HG03196 (cell line): ENCODE measurements around the gene TRAK2.
A peak's percentile ranks its signal among the peaks of the same experiment; 100 is the strongest.
"Not testable (repeated sequence)": the region's sequence is repeated elsewhere in the genome, so short reads cannot be mapped to it uniquely, and the experiment has no call there.

Source experiments
- ATAC-seq: cut with Tn5 transposase; IDR thresholded peaks from one replicate; pipeline ENCODE4 v1.9.1; 2021; ENCODE audit not compliant: unreplicated experiment

TRAK2 gene

GRCh38 chr2:201452058-201452921, 1.0 kb upstream of the TRAK2 start:
- ATAC-seq, result no peak

DNA sequence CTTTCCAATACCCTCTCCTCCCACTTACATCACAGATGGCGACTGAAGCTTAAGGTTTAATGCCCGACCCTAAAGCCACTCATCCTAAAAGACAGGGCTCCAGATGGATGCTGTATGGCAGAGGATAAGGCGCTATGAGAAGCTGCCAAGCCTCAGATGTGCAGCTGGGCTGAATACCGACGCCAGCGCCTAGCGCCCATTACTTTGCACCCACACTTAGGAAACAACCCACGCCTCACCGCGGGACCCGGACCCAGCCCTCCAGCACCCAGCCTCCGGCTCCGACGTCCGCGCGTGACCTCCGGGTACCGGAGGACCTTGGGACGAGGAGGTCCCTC, 335 bp downstream of the TRAK2 start:
- ATAC-seq, result peak; percentile 26

DNA sequence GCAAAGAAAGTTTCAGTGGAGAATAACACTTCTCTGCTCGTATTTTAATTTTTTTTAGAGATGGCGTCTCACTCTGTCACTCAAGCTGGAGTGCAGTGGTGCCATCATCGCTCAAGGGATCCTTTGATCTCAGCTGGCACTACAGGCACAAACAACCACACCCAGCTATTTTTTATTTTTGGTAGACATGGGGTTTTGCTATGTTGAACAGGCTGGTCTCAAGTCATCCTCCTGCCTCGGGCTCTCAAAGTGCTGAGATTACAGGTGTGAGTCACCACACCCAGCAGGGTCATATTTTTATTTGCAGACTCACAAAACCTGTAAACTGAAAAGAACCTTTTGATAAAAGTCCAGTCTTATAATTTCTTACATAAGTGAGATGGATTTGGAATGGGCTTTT, 2.6 kb downstream of the TRAK2 start:
- ATAC-seq, result no peak

- ATAC-seq, result no peak
Measured at GRCh38 chr2:201448061-201448460, 3.2 kb downstream of the TRAK2 start.

DNA sequence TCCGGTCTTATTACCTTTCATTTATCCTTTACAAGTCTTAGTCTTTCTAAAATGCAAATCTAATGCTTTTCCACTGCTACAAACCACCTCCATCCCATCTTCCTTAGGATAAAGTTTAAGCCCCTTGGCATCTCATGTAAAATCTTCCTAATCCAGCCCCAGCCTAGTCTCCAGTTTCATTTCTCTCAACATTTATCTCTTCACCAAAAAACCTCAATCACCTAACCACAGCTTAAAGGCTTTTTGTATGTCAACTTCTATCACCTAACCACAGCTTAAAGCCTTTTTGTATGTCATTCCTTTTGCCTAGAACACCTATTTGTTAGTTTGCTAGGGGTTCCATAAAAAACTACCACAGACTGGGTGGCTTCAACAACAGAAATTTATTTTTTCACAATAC, 4.2 kb downstream of the TRAK2 start:
- no peak for ATAC-seq

DNA sequence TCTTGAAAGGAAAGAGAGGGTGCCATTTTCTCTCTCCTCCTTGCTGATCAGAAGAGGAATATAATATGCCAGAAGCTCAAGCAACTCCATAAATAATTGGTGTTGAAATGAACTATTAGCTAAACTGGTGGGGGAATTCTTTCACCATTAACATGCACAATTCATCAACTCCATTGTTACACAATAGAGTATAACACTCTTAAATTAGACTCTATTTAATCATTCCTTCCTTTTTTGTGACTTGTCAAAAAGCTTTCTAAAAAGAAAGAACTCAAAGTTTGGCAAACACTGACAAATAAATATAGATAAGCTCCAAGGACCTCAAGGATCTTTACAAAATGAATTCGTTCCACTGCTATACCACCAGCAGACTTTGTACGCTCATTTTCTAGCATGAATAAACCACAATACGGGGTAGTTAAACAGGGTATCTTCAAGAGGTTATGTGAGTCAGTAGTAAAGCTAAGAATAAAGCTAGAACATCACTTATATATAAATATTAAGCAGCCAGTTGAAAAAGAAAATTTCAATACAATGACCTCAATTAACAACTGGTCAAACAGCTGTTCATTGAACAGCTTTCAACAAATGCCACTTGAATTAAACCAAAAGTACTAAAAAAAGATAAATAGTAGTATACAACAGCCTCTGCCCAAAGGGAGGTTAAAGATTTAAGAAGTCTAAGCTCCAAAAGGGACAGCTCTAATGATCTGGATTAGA, 6.4 kb downstream of the TRAK2 start:
- ATAC-seq, result no peak

GRCh38 chr2:201441409-201441808, 9.8 kb downstream of the TRAK2 start:
- no peak for ATAC-seq

DNA sequence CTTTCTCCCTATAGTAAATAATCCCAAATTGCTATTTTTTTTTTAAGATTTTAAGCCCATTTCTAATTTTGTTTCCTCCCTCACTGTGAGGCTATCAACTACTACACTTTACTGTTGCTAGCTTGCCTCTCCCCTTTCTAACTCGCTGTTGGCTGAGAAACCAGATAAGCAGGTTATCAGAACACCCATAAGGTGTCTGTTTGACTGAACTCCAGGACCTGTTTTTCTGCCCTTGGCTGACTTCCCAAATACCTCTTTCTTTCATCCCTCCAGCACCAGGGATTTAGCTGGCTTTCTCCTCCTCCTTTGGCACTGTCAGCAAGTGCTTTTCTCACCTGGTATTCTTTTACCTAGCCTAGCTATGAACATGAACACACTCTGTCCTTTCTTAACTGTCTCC, 11.1 kb downstream of the TRAK2 start:
- no peak for ATAC-seq

DNA sequence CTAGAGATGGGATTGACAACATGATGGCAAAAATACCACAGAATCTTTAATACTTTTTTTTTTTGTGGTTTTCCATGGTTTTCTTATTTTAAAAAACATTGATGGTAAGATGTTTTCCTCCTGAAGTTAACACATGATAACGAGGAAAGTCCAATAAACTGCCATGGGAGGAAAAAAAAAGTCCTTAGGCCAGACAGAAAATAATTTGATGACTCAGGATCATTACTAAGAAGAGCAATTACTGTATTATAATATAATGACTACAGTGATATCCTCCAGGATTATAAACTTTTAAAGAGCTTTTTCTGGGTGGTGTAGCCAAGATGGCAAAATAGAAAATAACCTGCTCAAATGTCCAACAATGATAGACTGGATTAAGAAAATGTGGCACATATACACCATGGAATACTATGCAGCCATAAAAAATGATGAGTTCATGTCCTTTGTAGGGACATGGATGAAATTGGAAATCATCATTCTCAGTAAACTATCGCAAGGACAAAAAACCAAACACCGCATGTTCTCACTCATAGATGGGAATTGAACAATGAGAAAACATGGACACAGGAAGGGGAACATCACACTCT, 11.8 kb downstream of the TRAK2 start:
- not testable (repeated sequence) for ATAC-seq

DNA sequence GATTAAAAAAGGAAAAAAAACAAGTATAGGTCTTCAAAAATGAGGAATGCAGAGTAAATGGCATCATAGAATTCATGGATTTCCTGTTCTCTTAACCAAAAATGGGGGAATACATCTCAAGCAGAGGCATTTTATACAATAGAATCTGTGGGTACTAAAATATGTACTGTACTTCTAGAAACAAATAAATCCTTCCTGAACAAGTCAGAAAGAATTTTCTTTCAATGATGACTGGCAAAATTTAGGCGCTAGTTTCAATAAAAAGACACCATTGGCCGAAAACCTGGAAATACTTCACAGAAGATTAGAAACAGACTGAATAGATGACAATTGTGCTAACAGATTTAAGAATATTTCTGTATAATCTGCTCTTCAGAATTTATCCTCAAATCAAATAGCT, 15.1 kb downstream of the TRAK2 start:
- no peak for ATAC-seq

GRCh38 chr2:201433394-201433995, 17.8 kb downstream of the TRAK2 start:
- no peak for ATAC-seq

- ATAC-seq, result no peak
Measured at GRCh38 chr2:201432621-201433393, 18.5 kb downstream of the TRAK2 start.

DNA sequence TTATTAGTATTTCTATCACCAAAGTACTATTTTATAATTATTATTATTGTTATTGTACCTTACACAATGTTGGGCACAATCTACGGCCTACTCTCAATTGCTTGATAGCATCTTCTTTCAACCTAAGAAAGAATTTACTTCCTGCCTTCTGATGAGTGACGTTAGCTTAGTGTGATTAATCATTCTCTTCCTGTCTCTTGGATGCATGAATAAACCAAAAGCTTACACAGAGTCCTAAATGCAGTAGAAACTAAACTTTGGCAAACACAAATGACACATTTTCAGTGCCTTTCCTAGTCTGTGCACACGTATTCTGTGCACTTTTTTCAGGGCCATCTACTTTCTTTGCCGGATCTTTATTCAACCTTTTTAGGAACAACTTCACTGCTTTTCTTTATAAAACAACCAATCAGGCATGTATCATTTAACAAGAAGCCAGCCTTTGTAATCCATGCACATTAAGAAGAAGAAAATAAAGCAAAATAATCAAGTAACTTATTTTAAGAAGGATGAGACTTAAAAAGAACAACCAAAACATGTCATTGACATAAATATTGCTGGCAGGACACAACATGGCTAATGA, 19.1 kb downstream of the TRAK2 start:
- no peak for ATAC-seq

GRCh38 chr2:201430839-201431238, 20.4 kb downstream of the TRAK2 start:
- ATAC-seq, result no peak

- not testable (repeated sequence) for ATAC-seq
Measured at GRCh38 chr2:201430322-201430721, 20.9 kb downstream of the TRAK2 start.

DNA sequence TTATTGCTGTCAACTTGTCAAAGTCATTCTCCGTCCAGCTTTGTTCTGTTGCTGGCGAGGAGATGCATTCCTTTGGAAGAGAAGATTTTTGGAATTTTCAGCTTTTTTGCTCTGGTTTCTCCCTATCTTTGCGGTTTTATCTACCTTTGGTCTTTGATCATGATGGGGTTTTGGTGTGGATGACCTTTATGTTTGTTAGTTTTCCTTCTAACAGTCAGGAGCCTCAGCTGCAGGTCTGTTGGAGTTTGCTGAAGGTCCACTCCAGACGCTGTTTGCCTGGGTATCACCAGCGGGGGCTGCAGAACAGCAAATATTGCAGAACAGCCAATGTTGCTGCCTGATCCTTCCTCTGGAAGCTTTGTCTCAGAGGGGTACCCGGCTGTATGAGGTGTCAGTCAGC, 21.4 kb downstream of the TRAK2 start:
- ATAC-seq, result not testable (repeated sequence)

DNA sequence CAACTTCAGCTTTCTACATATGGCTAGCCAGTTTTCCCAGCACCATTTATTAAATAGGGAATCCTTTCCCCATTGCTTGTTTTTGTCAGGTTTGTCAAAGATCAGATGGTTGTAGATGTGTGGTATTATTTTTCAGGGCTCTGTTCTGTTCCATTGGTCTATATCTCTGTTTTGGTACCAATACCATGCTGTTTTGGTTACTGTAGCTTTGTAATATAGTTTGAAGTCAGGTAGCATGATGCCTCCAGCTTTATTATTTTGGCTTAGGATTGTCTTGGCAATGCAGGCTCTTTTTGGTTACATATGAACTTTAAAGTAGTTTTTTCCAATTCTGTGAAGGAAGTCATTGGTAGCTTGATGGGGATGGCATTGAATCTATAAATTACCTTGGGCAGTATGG, 22.9 kb downstream of the TRAK2 start:
- not testable (repeated sequence) for ATAC-seq

DNA sequence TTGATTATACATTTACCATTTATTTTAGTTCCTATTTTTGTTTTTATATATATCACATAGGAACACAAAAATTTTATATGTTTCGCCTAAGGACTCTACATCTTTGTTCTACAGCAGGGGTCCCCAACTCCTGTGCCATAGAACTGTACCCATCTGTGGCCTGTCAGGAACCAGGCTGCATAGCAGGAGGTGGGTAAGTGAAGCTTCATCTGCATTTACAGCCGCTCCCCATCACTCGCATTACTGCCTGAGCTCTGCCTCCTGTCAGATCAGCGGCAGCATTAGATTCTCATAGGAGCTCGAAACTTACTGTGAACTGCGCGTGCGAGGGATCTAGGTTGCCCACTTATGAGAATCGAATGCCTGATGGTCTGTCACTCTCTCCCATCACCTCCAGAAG, 25.3 kb downstream of the TRAK2 start:
- no peak for ATAC-seq

DNA sequence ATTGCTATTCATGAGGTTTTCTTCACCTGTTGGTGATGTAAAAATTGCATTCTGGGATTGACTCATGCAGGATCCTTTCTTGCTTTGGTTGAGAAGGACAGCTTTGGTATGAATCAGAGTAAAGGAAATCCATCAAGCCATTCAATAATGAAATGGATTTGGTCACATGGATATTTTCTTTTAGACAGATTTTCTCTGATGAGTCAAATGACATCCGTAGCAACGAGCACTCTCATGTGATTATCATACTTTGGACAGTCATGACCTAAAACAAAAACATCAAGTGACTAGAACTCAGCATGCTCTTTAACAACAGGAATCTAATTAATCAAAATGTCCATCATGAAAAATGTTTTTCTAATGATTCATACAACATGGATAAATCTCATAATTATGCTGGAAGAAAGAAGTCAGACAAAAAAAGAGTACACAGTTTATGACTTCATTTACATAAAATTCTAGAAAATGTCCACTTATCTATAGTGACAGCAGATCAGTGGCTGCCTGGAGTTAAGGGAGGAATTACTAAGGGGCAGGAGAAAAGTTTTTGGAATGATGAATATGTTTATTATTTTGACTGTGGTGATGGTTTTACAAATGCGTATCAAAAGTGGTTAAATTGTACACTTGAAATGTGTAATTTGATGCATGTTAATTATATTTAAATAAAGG, 30.7 kb downstream of the TRAK2 start:
- no peak for ATAC-seq

DNA sequence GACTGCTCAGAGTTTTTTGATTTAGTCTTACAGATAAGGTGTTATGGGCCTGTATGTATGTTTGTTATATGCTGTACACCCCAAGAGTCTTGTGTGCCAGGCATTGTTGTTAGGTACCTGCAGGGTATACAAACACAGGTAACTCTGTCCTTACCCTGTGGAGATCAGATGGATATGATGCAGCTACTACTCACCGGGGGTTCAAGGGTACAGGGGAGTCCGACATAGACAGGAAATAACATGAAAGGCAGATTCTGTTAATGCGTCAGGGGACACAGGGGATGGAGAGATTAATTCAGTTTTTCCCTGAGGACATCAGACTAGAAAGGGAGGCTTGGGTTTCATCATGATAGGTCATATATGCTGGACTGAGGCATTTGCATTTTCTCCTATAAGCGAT, 31.3 kb downstream of the TRAK2 start:
- no peak for ATAC-seq
